Adrenal gland (tissue), 12 donors: Measurements from ENCODE around the gene NELFB. TPM values are rescaled to one million over a fixed set of nuclear protein-coding genes. Genes with fewer than 3 reads are reported as not detected.
A peak's percentile ranks its signal among the peaks of the same experiment; 100 is the strongest.
"Not testable (repeated sequence)": the region's sequence is repeated elsewhere in the genome, so short reads cannot be mapped to it uniquely, and the experiment has no call there.

Source experiments
- DNase-seq, 7 donors: peaks; one replicate each; pipeline ENCODE4 v3.0.0-alpha.2; 2019 to 2020
- H3K27ac ChIP-seq, 5 donors: fragments of 200-600 bp; sonication (generic) in 4 of 5; 1 replicate in 3 of 5; 2 replicates in 2 of 5; pipeline versions ENCODE4 v1.5.1 to v1.8.0; 2016 to 2020; ENCODE audit warnings: mild to moderate bottlenecking in 1 of 5
- H3K27me3 ChIP-seq: fragments of 200-600 bp; 2 replicates; pipeline ENCODE4 v1.8.0; 2021
- H3K36me3 ChIP-seq, 2 donors: fragments of 200-600 bp; replicated peaks in 1 of 2; 1 replicate in 1 of 2; 2 replicates in 1 of 2; pipeline versions ENCODE4 v1.5.1 to v1.8.0; 2018 to 2022
- H3K4me1 ChIP-seq, 2 donors: fragments of 200-600 bp; replicated peaks in 1 of 2; 1 replicate in 1 of 2; 2 replicates in 1 of 2; pipeline versions ENCODE4 v1.5.1 to v1.8.0; 2018 to 2021
- H3K4me3 ChIP-seq, 4 donors: fragments of 200-600 bp; sonication (generic) in 3 of 4; one replicate each; pipeline ENCODE4 v1.5.1; 2016 to 2018
- H3K9me3 ChIP-seq, 3 donors: fragments of 200-600 bp; sonication (generic) in 1 of 3; replicated peaks in 1 of 3; 1 replicate in 2 of 3; 2 replicates in 1 of 3; pipeline versions ENCODE4 v1.5.1 to v1.8.0; 2016 to 2021
- POLR2A ChIP-seq, 2 donors: fragments of 450-650 bp; IDR thresholded peaks; one replicate each; pipeline ENCODE4 v1.6.1; 2017; ENCODE audit warnings: antibody characterized with exemption in 2 of 2, mild to moderate bottlenecking in 2 of 2, moderate library complexity in 1 of 2
- WGBS, 4 donors: extraction: QIAGEN DNeasy Blood & Tissue Kit in 2 of 4; methylation state at CpG; one replicate each; pipeline versions ENCODE4 v1.1.5 to v1.1.7; 2013 to 2017; 5-methylcytosine and 5-hydroxymethylcytosine counted together
- intact Hi-C, 2 donors: fragments of 100-400 bp; cut with DNase I; formaldehyde crosslinking; loops; one replicate each; pipeline versions ENCODE4 v1.14.1 to v1.15.0; 2022 to 2023
- polyA plus RNA-seq, 3 donors: library from polyadenylated mRNA; stranded (reverse); fragments of 200-250 nt in 2 of 3; fragments of 350-450 nt in 1 of 3; fragmentation: Illumina TruSeq in 1 of 3; extraction: RNeasy Lipid Tissue Mini Kit (QIAGEN cat#74804) in 1 of 3; gene quantifications; one replicate each; pipeline ENCODE4 v1.2.3, GENCODE V29; 2013 to 2014
- total RNA-seq, 9 donors: library from RNA; depleted of rRNA in 4 of 9; stranded (reverse); fragments of >200 nt in 4 of 9; fragments of 120-200 nt in 1 of 9; fragmentation: NEBNext Ultra II Directional in 1 of 9; extraction: Animal tissue kit (Norgen Biotek cat#: 25700) in 1 of 9; gene quantifications; one replicate each; pipeline versions ENCODE4 v1.1.0 to v1.2.4, GENCODE V29; 2013 to 2023
- TF ChIP-seq, protein P1 (sequence below), 6 experiments: fragments of 450-650 bp in 4 of 6; fragments of 200-600 bp in 2 of 6; sonication (generic) in 1 of 6; IDR thresholded peaks; 1 replicate in 5 of 6; 2 replicates in 1 of 6; pipeline versions ENCODE4 v1.5.1 to v1.8.0; 2016 to 2021; ENCODE audit warnings: antibody characterized with exemption in 6 of 6, mild to moderate bottlenecking in 2 of 6, moderate library complexity in 1 of 6
- donor health status: healthy with polysubstance abuse.
- donor health status: Bipolar disorder and iron deficiency.
- donor health status: DM: yes; HTN: yes; CAD: no.
- donor health status: DM: no; HTN: no; CAD: no.
- donor health status: DM: no; HTN: no; CAD: no.
- donor health status: DM: yes; HTN: yes; CAD: no.

NELFB gene
- total and polyA plus RNA-seq, 12 donors = 10.9 to 56.3 (median 36.9) TPM

DNA sequence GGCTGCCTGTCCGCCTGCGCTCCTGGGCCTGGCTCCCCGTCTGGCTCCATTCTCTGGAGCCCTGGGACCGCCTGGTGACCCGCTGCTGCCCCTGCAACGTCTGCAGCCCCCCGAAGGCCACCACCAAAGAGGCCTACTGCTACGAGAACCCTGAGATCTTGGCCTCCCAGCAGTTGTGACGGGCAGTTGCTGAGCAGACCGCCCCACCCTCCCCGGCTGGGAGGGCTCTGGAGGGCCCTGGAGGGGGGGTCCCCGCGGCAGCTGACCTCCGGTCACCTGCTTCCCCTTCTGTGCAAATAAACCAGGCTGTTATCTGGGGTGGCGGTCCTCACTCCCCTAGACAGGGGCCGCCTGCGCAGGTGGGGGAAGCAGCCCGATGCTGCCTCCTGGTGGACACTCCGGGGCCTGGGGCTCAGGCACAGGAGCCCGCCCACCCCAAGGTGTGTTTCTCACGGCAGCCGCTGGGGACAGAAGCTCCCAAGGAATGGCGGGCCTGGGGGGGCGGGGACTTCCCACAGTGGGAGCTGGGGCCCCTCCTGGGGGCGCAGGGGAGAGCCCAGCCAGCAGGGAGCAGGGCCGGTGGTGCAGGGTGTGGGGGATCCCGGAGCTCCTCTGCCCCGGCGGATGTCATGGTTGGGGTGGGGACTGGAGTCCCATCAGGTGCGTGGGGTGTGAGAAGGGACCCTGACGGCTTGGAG lies 18.7 kb upstream of the NELFB start:
- 3 to 10% (median 6%) methylated on average over 4 to 31 of the region's 31 CpGs for WGBS, 4 donors
- Histone ChIP-seq H3K9me3 (no peaks in the 10 kb centered on the region), H3K27ac (no peak overlapping the region), H3K4me1 (peaks cover 7 to 23% of the 10 kb centered on the region in 2 donors), H3K4me3 (no peak overlapping the region), H3K36me3 (no peaks in the 10 kb centered on the region), H3K27me3 (peaks cover 22% of the 10 kb centered on the region)
- TF ChIP-seq, protein P1, sequence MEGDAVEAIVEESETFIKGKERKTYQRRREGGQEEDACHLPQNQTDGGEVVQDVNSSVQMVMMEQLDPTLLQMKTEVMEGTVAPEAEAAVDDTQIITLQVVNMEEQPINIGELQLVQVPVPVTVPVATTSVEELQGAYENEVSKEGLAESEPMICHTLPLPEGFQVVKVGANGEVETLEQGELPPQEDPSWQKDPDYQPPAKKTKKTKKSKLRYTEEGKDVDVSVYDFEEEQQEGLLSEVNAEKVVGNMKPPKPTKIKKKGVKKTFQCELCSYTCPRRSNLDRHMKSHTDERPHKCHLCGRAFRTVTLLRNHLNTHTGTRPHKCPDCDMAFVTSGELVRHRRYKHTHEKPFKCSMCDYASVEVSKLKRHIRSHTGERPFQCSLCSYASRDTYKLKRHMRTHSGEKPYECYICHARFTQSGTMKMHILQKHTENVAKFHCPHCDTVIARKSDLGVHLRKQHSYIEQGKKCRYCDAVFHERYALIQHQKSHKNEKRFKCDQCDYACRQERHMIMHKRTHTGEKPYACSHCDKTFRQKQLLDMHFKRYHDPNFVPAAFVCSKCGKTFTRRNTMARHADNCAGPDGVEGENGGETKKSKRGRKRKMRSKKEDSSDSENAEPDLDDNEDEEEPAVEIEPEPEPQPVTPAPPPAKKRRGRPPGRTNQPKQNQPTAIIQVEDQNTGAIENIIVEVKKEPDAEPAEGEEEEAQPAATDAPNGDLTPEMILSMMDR (IDR thresholded peaks at IDR 0.05) = peak; percentile 97 to 100 (median 98)
- TF ChIP-seq POLR2A (IDR thresholded peaks at IDR 0.05) = no peak
- intact Hi-C loops = loop anchor here in 1 of 2 donors (10.0 kb wide), 1 partner anchor 452 kb away; no protein-coding TSS in a partner anchor
- peak; percentile 82 to 93 (median 88) for DNase-seq

DNA sequence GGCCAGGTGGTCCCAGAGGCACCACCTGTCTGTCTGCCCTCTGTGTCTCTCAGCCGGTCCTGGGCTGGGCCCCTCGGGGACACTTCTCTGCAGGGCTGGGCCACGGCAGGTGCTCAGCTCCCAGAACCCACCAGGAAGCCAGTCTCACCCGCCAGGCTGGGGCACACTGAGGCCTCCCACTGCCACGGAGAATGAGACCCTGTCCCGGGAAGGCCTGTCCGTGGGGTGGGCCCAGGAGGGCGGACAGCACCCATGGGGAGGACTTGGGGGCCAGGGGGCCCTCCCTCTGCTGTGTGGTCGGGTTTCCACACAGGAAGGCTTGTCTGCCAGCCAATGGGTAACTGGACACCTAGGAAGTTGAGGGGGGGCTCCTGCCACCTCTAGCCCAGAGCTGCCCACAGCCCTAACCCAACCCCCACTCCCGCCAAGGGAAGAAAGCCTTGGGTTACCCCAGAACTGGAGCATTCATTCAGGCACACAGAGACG lies 18.1 kb upstream of the NELFB start:
- 10 to 93% (median 44%) methylated on average over 2 to 11 of the region's 11 CpGs for WGBS, 4 donors
- H3K27ac ChIP-seq = no peak overlapping the region
- intact Hi-C loops = loop anchor here in 1 of 2 donors (10.0 kb wide), 1 partner anchor 452 kb away; no protein-coding TSS in a partner anchor
- peaks cover 17% of the 10 kb centered on the region for H3K27me3 ChIP-seq
- H3K9me3 ChIP-seq = no peaks in the 10 kb centered on the region
- TF ChIP-seq, protein P1 (IDR thresholded peaks at IDR 0.05) = no peak
- TF ChIP-seq POLR2A (IDR thresholded peaks at IDR 0.05) = no peak
- DNase-seq = no peak
- H3K4me3 ChIP-seq = no peak overlapping the region
- peaks cover 7 to 25% of the 10 kb centered on the region in 2 donors for H3K4me1 ChIP-seq
- H3K36me3 ChIP-seq = peaks cover 0 to under 1% of the 10 kb centered on the region in 2 donors

DNA sequence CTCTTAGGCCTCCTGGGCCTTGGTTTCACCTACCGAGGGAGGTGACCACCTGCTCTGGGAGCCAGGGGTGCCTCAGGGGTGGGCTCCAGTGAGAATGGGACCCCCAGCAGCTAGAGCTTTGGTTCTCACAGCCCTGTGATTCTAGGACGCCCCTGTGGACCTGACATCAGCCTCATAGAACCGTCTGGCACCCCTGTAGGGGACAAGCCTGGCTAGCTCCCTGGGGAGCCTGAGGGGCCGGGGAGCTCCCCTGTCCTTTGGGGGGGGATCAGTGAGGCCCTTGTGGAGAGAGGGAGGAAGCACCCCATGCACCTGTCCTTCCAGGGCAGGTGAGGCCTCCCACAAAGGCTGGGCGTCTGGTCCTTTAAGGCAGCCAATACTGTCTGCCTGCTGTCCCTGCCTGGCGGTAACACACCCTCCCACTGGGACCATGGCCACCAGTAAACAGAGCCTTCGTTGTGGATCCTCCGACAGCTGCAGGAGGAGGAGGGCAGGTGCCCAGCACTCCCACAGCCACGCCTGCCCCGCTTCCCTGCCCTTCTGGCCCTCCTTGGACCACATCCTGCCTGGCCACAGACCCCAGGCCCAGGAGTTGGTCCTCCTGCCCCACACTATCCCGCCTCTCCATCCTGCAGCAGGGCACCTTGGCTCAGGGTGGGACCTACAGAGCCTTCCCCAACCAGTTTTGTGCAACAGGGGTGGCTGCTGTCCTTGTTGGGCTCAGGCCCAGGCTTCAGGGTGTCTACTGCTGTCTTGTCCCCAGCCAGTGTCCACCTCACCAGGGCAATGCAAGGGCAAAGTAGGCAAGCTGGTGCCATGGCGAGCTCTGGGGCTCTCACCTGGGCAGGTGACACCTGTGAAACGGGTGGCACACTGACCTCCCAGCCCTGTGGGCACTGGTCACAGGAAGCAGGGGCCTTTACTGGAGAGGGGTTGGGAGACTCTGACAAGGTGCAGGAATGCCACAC lies 17.1 kb upstream of the NELFB start:
- intact Hi-C loops = loop anchor here in 1 of 2 donors (10.0 kb wide), 1 partner anchor 453 kb away; no protein-coding TSS in a partner anchor
- no peak overlapping the region for H3K4me3 ChIP-seq
- no peak for TF ChIP-seq POLR2A (IDR thresholded peaks at IDR 0.05)
- TF ChIP-seq, protein P1 (IDR thresholded peaks at IDR 0.05) = no peak
- WGBS, 4 donors = 69 to 81% (median 80%) methylated on average over 5 to 13 of the region's 13 CpGs
- no peak for DNase-seq
- H3K36me3 ChIP-seq = peaks cover 0 to 11% of the 10 kb centered on the region in 2 donors
- H3K27ac ChIP-seq = no peak overlapping the region
- H3K4me1 ChIP-seq = peaks cover 7 to 36% of the 10 kb centered on the region in 2 donors
- H3K27me3 ChIP-seq = peaks cover 8% of the 10 kb centered on the region
- H3K9me3 ChIP-seq = no peaks in the 10 kb centered on the region

DNA sequence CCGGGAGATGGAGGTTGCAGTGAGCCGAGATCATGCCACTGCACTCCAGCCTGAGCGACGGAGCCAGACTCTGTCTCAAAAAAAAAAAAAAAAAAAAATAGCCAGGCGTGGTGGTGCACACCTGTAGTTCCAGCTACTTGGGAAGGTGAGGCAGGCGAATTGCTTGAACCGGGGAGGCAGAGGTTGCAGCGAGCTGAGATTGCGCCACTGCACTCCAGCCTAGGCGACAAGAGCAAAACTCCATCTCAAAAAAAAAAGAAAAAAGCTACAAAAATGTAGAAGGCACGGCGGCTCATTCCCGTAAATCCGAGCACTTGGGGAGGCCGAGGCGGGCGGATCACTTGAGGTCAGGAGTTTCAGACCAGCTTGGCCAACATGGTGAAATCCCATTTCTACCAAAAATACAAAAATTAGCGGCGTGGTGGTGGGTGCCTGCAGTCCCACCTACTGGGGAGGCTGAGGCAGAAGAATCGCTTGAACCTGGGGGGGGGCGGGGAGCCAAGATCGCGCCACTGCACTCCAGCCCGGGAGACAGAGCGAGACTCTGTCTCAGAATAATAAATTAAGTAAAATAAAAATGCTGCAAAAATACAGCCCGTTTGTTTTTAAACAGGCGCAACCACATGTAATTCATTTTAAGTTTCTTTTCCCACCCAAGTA lies 15.5 kb upstream of the NELFB start:
- peak overlapping the region; percentile 76 to 97 (median 93) for H3K27ac ChIP-seq
- intact Hi-C loops = loop anchor here in 1 of 2 donors (10.0 kb wide), 1 partner anchor 455 kb away; no protein-coding TSS in a partner anchor
- not testable (repeated sequence) for H3K9me3 ChIP-seq, DNase-seq, H3K27me3 ChIP-seq
- 49 to 55% (median 51%) methylated on average over 25 to 27 of the region's 27 CpGs for WGBS, 4 donors
- H3K36me3 ChIP-seq = peaks cover 0 to 18% of the 10 kb centered on the region in 2 donors
- peaks cover 7 to 43% of the 10 kb centered on the region in 2 donors for H3K4me1 ChIP-seq
- H3K4me3 ChIP-seq = peak overlapping the region in 2 of 4 donors; percentile 51 to 81
